Amygdala (tissue), 56 donors: ENCODE data around the gene B4GALT2.
A peak's percentile ranks its signal among the peaks of the same experiment; 100 is the strongest.

Source experiments
- DNase-seq, 56 donors: peaks; one replicate each; lab custom pipeline; 2025; lab: John Stamatoyannopoulos, UW

Gene B4GALT2

DNA sequence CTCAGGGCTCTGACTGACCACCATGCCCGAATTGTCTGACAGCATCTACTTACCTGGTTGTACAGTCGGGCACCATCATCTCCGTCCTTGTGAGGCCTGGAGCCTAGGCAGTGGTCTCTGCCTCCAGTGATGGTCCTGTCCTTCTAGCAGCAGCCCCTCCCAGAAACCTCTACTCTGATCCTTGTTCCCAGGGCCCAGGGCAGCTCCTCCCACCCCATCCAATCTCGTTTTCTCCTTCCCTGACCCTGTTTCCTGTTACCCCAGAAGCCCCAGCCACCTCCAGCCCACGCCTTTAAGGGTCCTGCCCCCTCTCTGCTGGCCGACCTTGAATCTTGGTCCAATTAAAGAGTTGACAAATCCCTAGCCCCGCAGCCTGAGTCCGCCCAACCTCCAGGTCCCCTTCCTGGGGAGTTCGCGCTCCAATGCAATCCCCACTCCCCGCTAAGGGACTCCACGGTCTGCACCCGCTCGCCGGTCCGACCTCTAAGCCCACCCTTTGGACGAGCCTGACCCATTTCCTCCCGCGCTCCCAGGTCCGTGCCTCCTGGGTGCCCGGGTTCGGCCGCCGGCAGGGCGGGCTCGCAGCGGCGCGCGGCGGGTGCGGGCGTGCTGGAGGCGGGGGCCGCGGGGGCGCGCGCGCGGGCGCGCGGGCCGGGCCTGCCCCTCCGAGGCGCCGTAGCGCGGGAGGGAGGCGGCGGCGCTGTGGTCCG lies at the start of gene B4GALT2:
TSS of gene B4GALT2 (plus strand) at position 660 of the 710 bp plus-strand sequence. CDS start 1,951 bp downstream, outside the sequence.
- DNase-seq, result peak in 23 of 56 donors; percentile 9 to 68 (median 43)

GRCh38 chr1:43930168-43930948 lies 48.7 kb upstream of the B4GALT2 start:
- DNase-seq, result no peak

GRCh38 chr1:43930949-43931275 lies 48.1 kb upstream of the B4GALT2 start:
- no peak for DNase-seq

- DNase-seq, result no peak
These were observed 47.0 kb upstream of the B4GALT2 start for GRCh38 chr1:43931711-43932660.

- no peak for DNase-seq
These were observed 46.1 kb upstream of the B4GALT2 start for GRCh38 chr1:43932786-43933385.

DNA sequence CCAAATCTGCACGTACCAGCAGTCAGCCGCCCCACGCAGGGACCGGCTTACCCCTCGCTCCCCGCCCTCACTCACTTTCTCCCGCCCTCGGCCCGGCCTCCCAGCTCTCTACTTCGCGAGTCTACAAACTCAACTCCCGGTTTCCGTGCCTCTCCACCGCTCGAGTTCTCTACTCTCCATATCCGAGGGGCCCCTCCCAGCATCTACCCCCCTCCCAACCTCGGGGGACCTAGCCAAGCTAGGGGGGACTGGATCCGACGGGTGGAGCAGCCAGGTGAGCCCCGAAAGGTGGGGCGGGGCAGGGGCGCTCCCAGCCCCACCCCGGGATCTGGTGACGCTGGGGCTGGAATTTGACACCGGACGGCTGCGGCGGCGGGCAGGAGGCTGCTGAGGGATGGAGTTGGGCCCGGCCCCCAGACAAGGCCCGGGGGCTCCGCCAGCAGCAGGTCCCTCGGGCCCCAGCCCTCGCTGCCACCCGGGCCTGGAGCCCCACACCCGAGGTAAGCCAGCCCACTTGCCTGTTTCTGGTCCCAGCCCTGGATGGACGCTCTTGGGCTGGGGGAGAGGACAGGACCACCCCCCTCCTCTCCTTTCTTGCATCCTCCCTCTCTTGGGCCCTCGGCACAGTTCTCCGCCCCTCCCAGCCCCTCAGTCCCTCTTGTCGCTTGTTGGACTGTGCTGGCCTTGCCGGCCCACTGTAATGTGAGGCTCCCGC lies 45.5 kb upstream of the B4GALT2 start, which contains the start of gene ARTN:
TSS of gene ARTN (plus strand) at position 416 of the 715 bp plus-strand sequence. CDS start 1,856 bp downstream, outside the sequence.
- DNase-seq, result no peak

GRCh38 chr1:43934101-43934985 lies 44.7 kb upstream of the B4GALT2 start:
- peak in 32 of 56 donors; percentile 12 to 76 (median 38) for DNase-seq

- no peak for DNase-seq
These were observed 44.1 kb upstream of the B4GALT2 start for GRCh38 chr1:43934986-43935324.

GRCh38 chr1:43935711-43936427 lies 43.1 kb upstream of the B4GALT2 start:
- DNase-seq, result no peak

DNA sequence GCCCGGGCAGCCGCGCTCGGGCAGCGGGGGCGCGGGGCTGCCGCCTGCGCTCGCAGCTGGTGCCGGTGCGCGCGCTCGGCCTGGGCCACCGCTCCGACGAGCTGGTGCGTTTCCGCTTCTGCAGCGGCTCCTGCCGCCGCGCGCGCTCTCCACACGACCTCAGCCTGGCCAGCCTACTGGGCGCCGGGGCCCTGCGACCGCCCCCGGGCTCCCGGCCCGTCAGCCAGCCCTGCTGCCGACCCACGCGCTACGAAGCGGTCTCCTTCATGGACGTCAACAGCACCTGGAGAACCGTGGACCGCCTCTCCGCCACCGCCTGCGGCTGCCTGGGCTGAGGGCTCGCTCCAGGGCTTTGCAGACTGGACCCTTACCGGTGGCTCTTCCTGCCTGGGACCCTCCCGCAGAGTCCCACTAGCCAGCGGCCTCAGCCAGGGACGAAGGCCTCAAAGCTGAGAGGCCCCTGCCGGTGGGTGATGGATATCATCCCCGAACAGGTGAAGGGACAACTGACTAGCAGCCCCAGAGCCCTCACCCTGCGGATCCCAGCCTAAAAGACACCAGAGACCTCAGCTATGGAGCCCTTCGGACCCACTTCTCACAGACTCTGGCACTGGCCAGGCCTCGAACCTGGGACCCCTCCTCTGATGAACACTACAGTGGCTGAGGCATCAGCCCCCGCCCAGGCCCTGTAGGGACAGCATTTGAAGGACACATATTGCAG lies 42.4 kb upstream of the B4GALT2 start:
- DNase-seq, result peak in 9 of 56 donors; percentile 17 to 60 (median 34)

GRCh38 chr1:43937179-43937865 lies 41.7 kb upstream of the B4GALT2 start:
- DNase-seq, result no peak

- no peak for DNase-seq
These were observed 40.6 kb upstream of the B4GALT2 start for GRCh38 chr1:43938383-43938782.

DNA sequence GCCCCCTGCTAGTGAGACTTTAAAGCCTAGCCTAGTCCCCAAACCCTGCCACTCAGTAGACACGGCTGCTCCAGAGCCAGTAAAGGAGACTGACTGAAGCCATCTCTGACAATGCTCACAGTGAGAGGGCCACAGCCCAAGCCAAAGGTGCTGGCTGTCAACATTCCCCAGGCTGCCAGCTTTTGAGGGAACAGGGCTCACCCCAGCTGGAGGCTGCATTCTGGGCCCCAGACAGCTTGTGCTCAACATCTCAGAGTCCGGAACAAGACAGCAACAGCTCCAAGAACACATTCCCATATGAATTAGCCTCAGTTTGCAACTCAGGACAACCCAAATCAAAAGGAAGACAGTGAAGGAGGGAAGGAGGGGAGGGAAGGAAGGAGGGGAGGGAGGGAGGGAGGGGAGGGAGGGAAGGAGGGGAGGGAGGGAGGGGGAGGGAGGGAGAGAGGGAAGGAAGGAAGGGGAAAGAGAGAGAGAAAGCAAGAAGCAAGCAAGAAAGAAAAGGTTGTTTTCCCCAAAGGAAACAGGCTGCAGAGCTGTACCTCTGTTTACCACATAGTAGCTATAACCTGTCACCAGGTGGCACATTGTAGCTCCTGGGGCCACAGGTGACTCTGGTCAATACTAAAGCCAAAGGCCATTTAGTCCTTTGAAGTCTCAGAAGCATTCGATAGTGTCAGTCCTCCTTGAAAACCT lies 40.0 kb upstream of the B4GALT2 start:
- DNase-seq, result peak in 7 of 56 donors; percentile 14 to 37 (median 29)

GRCh38 chr1:43942411-43942810 lies 36.6 kb upstream of the B4GALT2 start:
- no peak for DNase-seq

DNA sequence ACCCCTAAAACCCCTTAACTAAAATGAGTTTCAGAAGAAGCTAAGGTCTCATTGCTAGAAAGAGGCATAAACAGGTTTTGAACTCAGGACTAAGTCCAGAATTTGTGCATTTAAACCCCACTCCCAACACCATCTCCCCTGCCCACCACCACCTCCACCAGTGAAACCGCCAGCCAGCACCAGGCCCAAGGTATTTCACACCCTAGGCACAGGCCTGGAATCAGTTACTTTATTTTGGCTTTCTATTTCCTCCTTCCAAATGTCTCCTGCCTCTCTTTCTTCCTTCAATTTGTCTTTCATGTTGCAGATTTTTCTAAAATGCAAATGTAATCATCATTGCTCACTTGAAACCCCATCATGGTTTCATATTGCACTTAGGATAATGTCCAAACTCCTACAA lies 34.1 kb upstream of the B4GALT2 start:
- DNase-seq, result no peak

- no peak for DNase-seq
These were observed 33.3 kb upstream of the B4GALT2 start for GRCh38 chr1:43945674-43946235.
